Ishikawa (cell line): ENCODE results near the gene MCIDAS.

Experiments used
- CEBPB ChIP-seq: IDR thresholded peaks from 2 replicates; pipeline ENCODE4 v1.6.1; 2012
- CREB1 ChIP-seq: IDR thresholded peaks from 2 replicates; pipeline ENCODE4 v1.6.1; 2012; ENCODE audit warnings: low read depth
- EGR1 ChIP-seq: IDR thresholded peaks from 2 replicates; pipeline ENCODE4 v1.6.1; 2012
- EP300 ChIP-seq: IDR thresholded peaks from 2 replicates; pipeline ENCODE4 v1.6.1; 2012; ENCODE audit warnings: borderline replicate concordance
- FOXM1 ChIP-seq: IDR thresholded peaks from 2 replicates; pipeline ENCODE4 v1.6.1; 2012; ENCODE audit warnings: low read depth, borderline replicate concordance
- MAX ChIP-seq: IDR thresholded peaks from 2 replicates; pipeline ENCODE4 v1.6.1; 2012
- NFIC ChIP-seq: IDR thresholded peaks from 2 replicates; pipeline ENCODE4 v1.6.1; 2012
- RAD21 ChIP-seq: IDR thresholded peaks from 2 replicates; pipeline ENCODE4 v1.6.1; 2012; ENCODE audit warnings: low read depth
- TAF1 ChIP-seq: IDR thresholded peaks from 2 replicates; pipeline ENCODE4 v1.6.1; 2012; ENCODE audit warnings: low read depth, mild to moderate bottlenecking
- TCF12 ChIP-seq: IDR thresholded peaks from 2 replicates; pipeline ENCODE4 v1.6.1; 2012; ENCODE audit warnings: low read depth
- TEAD4 ChIP-seq: IDR thresholded peaks from 2 replicates; pipeline ENCODE4 v1.6.1; 2012
- YY1 ChIP-seq: IDR thresholded peaks from 2 replicates; pipeline ENCODE4 v1.6.1; 2012; ENCODE audit warnings: low read depth
- ZBTB7A ChIP-seq: IDR thresholded peaks from 2 replicates; pipeline ENCODE4 v1.6.1; 2012; ENCODE audit warnings: low read depth
- TF ChIP-seq, protein P1 (sequence below): IDR thresholded peaks from 2 replicates; pipeline ENCODE4 v1.6.1; 2012
- TF ChIP-seq, protein P2 (sequence below): IDR thresholded peaks from 2 replicates; pipeline ENCODE4 v1.6.1; 2012; ENCODE audit warnings: low read depth, mild to moderate bottlenecking

The MCIDAS gene

GRCh38 chr5:55226934-55227663 is at the start of gene MCIDAS:
Gene MCIDAS, minus strand, starts transcription at chr5:55227315. Its CDS starts 177 bp downstream, at chr5:55227138.
- TF ChIP-seq CREB1 (no peak), TCF12 (peak; percentile 49; the same call in 1 of the 2 replicates), ZBTB7A (peak; percentile 18; the same call in 1 of the 2 replicates), YY1 (no peak), TAF1 (peak; percentile 14; the same call in 1 of the 2 replicates), EGR1 (peak; percentile 92), MAX (peak; percentile 5), NFIC (no peak; the same call in 1 of the 2 replicates), FOXM1 (no peak), TEAD4 (no peak), RAD21 (peak; percentile 16; the same call in 1 of the 2 replicates), EP300 (no peak), CEBPB (no peak)
- TF ChIP-seq, protein P1, sequence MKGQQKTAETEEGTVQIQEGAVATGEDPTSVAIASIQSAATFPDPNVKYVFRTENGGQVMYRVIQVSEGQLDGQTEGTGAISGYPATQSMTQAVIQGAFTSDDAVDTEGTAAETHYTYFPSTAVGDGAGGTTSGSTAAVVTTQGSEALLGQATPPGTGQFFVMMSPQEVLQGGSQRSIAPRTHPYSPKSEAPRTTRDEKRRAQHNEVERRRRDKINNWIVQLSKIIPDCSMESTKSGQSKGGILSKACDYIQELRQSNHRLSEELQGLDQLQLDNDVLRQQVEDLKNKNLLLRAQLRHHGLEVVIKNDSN: no peak; the same call in 1 of the 2 replicates
- TF ChIP-seq, protein P2, sequence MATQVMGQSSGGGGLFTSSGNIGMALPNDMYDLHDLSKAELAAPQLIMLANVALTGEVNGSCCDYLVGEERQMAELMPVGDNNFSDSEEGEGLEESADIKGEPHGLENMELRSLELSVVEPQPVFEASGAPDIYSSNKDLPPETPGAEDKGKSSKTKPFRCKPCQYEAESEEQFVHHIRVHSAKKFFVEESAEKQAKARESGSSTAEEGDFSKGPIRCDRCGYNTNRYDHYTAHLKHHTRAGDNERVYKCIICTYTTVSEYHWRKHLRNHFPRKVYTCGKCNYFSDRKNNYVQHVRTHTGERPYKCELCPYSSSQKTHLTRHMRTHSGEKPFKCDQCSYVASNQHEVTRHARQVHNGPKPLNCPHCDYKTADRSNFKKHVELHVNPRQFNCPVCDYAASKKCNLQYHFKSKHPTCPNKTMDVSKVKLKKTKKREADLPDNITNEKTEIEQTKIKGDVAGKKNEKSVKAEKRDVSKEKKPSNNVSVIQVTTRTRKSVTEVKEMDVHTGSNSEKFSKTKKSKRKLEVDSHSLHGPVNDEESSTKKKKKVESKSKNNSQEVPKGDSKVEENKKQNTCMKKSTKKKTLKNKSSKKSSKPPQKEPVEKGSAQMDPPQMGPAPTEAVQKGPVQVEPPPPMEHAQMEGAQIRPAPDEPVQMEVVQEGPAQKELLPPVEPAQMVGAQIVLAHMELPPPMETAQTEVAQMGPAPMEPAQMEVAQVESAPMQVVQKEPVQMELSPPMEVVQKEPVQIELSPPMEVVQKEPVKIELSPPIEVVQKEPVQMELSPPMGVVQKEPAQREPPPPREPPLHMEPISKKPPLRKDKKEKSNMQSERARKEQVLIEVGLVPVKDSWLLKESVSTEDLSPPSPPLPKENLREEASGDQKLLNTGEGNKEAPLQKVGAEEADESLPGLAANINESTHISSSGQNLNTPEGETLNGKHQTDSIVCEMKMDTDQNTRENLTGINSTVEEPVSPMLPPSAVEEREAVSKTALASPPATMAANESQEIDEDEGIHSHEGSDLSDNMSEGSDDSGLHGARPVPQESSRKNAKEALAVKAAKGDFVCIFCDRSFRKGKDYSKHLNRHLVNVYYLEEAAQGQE: no peak

- TF ChIP-seq ZBTB7A: no peak
- no peak for TF ChIP-seq TAF1
- TF ChIP-seq NFIC: no peak
- no peak for TF ChIP-seq TEAD4
- TF ChIP-seq CEBPB: no peak
- no peak for TF ChIP-seq CREB1
- no peak for TF ChIP-seq TCF12
- no peak for TF ChIP-seq RAD21
- TF ChIP-seq, protein P1: no peak
- TF ChIP-seq MAX: no peak
- no peak for TF ChIP-seq YY1
- TF ChIP-seq FOXM1: no peak
- TF ChIP-seq, protein P2: no peak
- TF ChIP-seq EP300: no peak
- TF ChIP-seq EGR1: no peak
Measured at GRCh38 chr5:55276771-55277170, 49.7 kb upstream of the MCIDAS start.

DNA sequence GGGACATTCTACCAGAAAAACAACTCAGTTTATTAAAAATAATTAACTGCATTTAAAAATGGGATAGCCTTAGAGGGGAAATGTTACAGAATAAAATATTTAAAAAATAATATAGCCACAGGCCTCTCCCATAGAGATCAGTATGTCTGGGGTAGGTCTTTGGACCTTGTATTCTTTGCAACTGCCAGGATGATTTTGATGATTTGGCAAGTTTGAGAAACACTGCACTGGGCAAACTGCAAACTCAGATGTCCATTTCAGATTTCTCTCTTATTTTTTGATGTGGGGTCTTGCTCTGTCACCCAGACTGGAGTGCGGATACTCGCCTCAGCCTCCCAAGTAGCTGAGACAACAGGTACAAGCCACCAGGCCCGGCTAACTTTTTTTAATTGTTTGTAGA is 31.2 kb upstream of the MCIDAS start:
- TF ChIP-seq CEBPB: no peak
- no peak for TF ChIP-seq ZBTB7A
- no peak for TF ChIP-seq NFIC
- TF ChIP-seq CREB1: no peak
- no peak for TF ChIP-seq FOXM1
- no peak for TF ChIP-seq YY1
- no peak for TF ChIP-seq EGR1
- TF ChIP-seq, protein P2: no peak
- TF ChIP-seq MAX: no peak
- no peak for TF ChIP-seq TEAD4

DNA sequence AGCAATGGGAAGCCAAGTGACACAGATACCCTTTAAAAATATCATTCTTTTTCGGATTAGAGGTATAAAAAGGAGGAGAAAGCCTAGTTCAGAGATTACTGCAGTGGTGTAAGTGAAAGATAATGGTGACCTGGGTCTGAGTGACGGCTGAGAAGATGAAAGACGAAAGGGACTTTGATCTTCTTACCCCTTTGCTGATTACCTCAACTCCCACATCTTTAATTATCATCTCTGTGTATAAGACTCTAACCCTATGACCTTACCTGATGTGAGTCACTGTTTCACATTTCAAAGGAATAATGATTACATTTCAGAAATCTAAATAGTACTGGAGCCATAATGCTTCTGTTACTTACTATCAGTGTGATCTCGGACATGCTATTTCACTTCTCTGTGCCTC is 27.7 kb upstream of the MCIDAS start:
- TF ChIP-seq MAX (no peak), CREB1 (no peak), YY1 (no peak), TCF12 (no peak), CEBPB (no peak), EGR1 (no peak), FOXM1 (no peak), ZBTB7A (no peak), EP300 (no peak), RAD21 (no peak), NFIC (no peak), TEAD4 (no peak), TAF1 (no peak)
- TF ChIP-seq, protein P1: no peak
- TF ChIP-seq, protein P2: no peak
